GM19351 (cell line): ENCODE data around the gene NEDD4.
"Not testable (repeated sequence)": the region's sequence is repeated elsewhere in the genome, so short reads cannot be mapped to it uniquely, and the experiment has no call there.

Experiments
- ATAC-seq: cut with Tn5 transposase; IDR thresholded peaks from one replicate; pipeline ENCODE4 v1.9.1; 2021; ENCODE audit warnings: mild to moderate bottlenecking, moderate library complexity; ENCODE audit not compliant: unreplicated experiment

The NEDD4 gene

DNA sequence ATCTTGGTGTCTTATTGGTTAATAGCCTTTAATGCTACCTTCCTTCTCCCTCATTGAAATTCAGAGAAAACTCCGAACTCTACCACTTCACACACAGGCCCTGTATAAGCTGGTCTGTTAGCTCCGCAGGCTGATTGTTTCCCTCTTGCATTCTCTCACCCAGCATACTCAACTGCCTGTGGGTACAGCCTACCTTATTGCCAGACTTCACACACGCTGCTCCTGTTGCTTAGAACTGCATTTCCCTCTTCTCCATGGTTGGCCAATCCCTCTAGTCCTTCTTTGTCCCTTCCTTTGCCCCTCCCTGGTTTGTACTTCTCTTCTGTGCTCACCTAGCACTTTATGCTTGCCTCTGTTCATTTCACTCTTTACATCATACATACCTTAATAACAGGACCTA, 157.5 kb downstream of the NEDD4 start:
- ATAC-seq = no peak

DNA sequence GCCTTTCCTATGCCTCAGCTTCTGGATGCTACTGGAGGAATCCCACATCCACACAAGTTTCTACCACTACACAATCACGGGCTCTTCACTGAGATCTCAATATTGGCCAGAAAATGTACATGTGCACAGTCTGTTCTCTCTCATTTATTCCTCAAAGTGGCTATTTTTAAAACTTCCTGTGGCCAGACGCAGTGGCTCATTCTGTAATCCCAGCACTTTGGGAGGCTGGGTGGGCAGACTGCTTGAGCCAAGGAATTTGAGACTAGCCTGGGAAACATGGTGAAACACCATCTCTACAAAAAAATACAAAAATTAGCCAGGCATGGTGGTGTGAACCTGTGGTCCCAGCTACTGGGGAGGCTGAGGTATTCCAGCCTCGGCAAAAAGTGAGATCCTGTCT, 159.1 kb downstream of the NEDD4 start:
- no peak for ATAC-seq

DNA sequence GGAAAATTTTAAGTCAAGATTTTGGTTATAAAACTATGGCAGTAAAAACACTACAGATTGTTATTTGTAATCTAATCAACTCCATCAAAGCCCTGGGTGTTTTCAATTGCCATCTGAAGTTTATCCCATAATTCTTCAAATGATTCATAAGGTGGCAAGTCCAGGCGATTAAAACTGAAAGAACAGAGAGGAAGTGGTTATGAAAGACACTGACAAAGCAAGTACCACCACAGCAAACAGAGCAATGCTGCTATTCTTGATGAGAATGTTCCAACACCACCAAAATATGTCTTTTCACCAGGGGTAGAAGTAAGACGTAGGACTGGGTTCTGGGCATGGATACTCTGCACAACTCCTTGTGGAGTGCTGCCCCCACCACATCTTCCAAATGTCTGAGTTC, 163.6 kb downstream of the NEDD4 start:
- peak; percentile 84 for ATAC-seq

DNA sequence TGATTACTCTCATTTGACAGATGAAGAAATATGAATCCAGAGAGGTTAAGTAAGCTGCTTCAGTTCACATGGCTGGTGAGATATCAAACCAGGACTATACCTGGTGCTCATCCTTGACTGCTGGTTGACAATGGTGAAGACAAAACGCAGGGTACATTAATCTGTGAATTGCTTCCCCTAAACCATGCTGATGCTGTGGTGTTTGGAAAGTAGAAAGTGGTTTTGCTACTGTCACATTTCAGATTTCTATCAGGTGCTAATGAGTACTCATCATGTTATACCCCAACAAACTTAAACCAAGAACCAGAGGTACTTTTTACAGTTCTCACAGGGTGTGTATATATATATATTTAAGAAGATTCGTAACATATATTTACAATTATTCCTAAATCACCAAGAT, 165.5 kb downstream of the NEDD4 start:
- ATAC-seq = no peak

DNA sequence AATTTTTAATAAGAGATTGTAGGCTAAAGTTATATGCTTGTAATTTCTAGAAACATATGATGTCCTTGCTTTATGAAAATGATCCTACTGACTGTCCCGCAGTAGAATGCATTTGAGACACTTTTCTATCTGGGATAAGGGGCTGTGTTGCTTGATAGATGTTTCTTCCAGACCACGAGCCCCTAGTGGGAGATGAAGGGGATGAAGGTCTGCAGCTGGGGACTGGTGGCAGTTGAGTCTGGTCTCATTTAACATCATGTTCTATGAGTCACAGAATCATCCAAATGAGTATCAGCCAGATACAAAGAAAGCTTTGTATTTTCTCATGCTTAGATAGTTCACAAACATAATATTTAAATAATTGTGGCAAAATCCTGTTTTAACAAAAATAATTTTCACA, 166.2 kb downstream of the NEDD4 start:
- ATAC-seq = no peak

DNA sequence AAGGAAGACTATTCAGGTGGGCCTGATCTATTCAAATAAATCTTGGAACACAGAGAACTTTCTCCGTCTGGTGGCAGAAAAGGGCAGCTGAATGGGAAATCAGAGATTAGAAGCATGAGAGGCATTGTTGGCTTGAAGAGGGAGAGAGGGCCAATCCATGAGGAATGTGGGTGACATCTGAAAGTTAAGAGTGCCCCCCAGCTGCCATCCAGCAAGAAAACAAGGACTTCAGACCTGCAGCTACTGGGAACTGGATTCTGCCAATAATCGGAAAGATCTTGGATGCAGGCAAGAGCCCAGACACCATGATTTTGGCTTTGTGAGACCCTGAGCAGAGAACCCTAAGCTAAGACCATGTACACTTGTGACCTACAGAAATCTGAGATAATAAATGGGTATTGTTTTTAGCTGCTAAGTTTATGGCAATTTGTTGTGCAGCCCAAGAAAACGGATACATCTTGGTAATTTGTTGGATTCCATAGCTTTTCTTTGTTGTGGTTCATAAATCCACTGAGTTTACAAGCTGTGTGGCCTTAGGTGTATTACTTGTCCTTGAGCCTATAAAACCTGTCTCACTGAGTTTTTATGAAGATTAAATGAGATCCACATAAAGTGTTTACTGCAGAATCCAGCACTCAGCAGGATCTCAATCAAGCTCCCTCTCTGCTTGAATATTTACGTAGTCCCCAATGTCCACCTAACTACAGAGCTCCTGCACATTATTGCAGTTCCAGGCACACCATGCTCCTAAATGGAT, 168.4 kb downstream of the NEDD4 start:
- ATAC-seq = no peak

DNA sequence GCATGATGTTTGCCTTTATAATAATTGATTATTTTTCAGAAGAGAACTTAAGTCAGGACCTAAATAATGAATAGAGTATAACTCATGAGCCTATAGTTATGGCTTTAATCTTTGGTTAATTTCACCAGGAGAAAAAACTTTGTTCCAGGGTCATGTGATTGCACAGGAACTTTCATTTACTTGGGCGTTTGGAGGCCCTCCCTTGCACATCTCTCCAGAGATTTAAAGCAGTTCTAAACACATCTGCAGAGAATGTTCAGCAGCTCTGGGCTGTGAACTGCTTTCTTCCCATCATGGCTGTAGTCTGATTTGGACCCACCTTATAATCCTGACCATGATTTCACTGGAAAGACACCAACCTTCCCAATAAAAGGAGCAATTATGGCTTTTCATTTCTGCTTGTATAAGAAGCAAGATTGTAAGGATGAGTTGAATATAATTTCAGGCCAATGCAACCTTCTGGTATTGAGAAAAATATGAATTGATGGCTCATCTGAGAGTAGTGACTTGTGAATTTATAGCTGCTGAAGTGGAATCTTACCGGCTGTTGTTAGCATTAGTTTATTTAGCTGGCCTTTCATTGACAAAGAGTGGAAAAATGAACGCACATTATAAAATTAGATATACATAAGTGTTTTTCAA, 169.6 kb downstream of the NEDD4 start:
- no peak for ATAC-seq

DNA sequence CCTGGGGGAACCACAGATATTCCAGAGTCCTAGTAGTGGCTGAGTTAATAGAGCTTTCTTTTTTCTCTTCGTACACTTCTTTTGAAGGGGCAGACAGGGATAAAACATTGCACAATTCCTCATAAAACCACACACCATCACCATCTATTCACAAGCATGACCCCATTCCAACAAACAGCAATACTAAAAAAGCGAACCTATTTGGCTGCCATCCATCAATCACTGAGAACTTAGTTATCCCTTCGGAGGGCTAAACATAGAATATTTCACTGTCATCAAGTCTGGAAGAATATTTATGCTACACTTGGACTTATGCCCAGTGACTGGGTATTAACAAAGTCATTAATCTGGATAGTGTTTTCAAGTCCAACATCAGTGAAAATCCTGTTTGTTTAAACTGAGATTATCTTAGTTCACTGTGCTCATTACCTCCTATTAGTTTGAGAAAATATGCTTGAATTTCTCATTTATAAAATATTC, 170.2 kb downstream of the NEDD4 start:
- ATAC-seq = no peak

DNA sequence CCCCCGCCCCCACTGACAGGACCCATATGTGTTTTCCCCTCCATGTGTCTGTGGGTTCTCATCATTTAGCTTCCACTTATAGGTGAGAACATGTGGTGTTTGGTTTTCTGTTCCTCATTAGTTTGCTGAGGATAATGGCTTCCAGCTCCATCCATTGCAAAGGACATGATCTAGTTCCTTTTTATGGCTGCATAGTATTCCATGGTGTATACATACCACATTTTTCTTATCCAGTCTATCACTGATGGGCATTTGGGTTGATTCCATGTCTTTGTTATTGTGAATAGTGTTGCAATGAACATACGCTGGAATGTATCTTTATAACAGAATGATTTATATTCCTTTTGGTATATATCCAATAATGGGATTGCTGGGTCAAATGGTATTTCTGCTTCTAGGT, 171.7 kb downstream of the NEDD4 start:
- ATAC-seq = not testable (repeated sequence)

DNA sequence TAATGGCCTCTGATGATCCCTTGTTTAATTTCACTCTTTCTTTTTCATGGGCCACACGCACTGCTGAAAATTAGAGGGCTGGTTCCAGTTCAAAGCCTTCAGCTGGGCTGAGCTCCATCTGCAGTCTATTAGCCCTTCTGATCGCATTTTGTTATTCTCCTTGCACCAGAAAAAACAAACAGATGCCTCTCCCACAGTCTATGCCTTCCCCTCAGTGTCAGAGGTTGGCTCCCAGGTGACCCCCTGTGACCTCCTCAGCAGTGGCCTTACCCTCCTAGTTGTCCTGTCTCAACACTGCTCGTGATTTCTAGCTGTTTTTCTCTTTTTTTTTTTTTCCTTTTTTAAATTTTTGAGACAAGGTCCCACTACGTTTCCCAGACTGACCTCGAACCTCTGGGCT, 173.4 kb downstream of the NEDD4 start:
- ATAC-seq = no peak

DNA sequence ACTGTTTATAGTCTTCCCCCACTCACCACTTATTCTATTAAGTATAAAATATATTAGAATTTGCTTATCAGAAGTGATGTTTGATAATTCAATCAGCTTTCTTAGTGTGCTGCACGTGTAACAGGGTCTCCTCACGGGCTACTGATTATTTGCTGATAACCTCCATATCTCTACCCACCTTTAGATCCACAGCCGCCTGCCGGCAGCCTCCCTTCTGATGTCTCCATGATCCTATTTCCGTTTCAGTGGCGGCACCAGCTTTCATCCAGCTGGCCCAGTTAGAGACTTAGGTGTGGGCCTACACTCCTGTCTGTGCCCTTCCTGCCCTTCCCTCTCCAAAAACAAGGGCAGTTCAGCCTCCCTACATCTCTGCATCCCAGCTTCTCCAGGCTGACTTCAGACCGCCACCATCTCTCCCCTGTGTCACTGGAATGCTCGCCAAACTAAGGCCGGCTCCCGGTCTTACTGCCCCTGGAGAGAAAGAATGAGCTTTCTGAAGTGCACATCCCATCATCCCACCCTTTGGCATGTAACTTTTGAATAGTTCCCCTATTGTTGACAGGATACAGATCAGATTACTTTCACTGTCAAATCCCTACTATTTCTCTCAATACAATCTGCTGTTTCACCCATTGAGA, 173.9 kb downstream of the NEDD4 start:
- ATAC-seq = no peak

DNA sequence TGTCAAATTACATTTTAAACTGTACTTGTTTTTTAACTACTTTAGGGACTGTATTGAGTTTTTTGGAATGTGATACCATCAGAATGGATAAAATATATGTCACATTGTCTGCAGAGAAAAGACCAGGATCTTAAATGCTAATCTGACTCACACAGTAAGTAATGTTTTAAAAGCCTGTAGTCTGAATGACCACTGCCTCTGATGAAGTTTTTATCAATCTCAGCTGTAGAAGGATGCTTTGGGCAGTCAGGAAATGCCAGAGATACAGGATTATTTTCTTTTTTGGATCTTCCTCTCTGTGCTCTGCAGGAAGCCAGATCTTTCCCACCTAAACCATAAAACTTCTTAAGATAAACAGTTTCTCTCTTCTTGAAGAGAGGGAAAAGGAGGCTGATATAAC, 177.4 kb downstream of the NEDD4 start:
- no peak for ATAC-seq

DNA sequence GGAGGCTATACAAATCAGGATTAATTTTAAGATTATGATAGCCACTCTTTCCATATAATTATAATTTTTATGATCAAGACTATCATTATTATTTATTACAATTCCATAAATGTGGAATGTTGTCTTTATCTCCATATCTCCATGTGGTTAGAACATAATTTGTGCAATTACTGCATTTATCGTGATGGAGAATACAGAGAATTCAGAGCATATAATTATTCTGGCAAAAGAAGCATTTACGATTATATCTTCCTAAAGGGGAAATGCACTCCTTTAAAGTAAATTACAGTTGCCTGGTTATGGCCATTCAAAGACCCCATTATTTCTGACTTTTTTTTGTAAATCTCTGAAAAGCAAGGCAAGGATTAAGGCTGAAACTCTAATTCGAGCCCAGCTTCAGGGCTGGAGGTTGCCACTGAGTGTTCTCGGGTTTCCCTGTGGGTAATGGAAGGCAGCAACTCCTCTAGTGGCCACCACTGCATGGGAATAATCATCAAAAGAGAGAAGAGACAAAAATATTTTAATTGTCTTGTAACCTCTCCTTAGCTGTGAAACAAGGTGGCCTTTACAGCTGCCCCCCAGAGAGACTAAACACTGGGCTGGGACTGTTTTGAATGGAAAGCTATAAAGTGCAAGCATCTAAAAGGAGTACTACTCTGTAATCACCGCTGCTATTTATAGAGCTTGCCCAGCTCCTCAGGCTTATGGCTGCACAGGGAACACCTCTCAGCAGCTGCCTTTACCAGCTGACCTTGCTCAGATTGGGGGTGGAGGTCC, 190.6 kb downstream of the NEDD4 start:
- no peak for ATAC-seq

DNA sequence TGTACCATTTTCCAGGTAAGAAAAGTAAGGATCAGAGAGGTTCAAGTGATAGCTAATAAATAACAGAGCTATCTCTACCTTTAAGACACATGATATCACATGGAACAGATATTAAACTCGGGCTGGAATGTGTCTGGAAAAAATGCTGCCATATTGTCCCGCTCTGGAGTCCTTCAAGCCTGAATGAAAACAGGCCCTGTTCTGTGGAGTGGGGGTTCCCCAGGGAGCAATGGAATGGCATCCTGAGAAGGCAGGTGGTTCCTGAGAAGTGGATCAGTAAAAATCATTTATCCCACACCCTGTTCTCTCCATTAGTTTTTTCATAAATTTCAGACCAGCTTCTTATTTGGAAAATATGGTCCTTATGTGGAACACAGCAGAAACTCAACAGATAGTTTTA, 193.2 kb downstream of the NEDD4 start:
- ATAC-seq = no peak

DNA sequence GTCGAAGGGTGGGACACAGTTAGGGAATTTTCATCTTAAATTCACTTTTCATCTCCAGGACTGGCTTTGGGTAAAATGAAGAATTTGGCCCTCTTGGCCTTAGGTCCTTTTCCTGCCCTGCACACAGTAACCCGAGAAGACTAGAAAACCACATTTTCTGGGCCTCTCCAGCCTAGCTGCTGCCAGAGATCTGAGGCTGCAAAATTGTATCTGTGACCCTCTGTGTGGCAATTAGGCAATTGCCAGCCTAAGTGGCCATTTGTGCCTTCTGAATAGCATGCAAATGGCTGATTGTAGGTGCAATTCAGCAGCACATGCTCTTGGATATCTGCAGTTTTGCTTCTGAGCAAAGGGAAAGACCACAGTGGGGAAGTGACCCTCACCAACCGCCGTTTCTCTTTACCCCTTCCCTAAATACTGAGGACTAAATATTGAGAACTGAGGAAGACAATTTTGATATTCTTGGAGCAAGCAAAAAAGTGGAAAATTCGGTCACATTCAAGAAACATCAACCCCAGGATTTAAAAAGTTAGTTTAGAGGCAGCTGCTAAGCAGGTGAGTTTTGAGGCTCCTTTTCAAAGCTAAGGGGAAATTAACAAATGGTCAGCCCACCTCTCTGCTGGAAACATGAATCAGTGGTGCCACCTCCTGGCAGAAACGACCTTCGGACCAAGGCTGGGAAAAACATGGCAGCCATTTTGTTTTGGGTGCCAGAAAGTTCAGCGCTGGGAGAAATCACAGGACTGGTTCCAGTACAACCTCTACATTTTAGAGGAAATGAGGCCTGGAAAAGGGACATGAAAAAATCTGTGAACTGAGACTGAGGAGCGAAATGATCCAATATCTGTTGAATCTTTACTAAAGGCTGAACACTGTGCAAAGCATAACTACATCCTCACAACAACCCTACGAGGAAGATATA, 193.9 kb downstream of the NEDD4 start:
- ATAC-seq = peak; percentile 60

DNA sequence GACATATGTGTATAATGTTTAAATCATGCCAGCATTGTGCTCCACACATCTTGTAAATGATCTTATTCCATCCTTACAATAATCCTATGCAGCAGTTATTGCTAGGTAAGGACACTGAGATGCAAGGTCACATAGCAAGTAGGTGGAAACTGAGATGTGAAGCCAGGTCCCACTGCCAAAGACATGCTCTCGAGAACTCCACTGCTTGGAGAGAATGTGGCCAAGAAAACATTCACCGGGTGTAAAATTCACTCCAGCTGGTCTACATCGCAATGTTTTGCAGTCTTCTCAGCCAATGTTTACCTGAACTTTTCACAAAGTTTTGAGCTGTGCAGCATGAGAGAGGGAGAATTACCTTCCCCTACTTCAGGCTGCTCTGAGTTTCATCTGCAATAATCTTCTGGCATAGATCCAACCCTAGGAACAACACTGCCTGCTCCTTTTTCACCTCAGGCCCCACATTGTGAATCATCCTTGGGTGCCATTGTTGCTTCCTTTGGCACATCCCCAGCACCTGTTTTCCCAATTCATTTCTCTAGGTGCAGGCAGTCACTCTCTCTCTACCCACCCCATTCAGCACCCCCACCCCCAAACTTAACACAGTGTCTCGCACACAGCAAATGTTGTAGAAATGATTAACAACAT, 197.0 kb downstream of the NEDD4 start:
- ATAC-seq = no peak

DNA sequence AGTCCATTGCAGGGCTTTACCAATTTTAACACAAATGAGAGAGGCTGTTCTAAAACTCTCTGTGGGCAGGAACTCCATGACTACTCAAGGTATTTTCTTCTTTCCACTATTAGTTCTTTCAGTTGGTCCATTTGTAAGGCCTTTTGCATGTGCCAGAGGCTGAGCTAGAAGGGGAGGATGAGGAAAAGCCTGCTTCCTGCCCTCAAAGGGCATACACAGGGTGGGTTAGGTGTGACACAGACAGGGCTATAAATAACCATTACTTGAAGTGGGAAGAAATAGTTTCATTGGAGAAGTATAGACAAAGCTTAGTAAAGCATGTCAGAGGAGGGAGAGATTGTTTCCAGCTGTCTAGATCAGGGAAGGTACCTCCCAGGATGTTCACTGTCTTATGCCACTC, 198.4 kb downstream of the NEDD4 start:
- no peak for ATAC-seq

DNA sequence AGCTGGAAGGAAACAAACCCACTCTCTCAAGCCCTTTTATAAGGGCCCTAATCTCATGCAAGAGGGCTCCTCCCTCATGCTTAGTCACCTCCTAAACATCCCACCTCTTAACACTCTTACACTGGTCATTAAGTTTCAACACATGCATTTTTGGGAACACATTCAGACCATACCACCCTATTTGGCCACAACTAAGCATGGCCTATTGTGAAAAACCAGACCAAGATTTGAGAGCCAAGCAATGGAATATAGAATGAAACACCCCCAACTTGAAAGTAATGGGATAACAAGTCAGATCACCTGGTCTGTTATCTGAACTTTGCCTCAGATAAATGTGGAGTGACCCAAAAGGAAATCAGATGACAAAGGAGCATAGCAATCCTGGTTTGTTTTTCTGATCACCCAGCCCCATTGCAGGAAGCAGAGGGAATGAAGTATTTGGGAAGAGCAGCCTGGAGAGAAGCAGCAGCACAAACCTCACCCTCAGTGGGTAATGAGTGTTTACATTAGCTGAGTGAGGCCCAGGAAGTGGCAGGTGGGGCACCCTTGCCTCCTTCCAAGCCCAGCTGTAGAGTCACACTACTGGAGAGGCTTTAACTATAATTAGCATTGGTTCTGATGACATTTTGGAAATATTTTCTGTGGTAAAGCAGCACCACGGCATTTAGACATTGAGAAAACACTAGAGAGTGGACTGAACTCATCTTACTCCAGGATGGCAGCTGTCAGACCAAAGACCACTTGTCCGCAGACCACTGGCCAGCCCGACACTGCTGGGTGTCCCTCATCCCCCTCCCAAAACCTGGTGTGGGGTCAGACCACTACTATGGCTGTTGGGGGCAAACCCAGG, 201.6 kb downstream of the NEDD4 start:
- no peak for ATAC-seq
